Endothelial cell of umbilical vein (primary cell): ENCODE results near the gene CLIP2. TPM values are rescaled to one million over a fixed set of nuclear protein-coding genes. Genes with fewer than 3 reads are reported as not detected.

Experiments used
- BruUV-seq: library from RNA; stranded (reverse); fragments of 400-500 nt; replicated peaks from 2 replicates; lab custom pipeline; 2021; lab: Mats Ljungman, UMichigan
- CTCF ChIA-PET: fragments of 300-600, 350-600 bp; sonication (Branson Sonifier 250); formaldehyde crosslinking; loops from one replicate; lab custom pipeline; 2021; ENCODE audit warnings: antibody characterized with exemption, inconsistent platforms; lab: Charles Lee
- POLR2A ChIA-PET: fragments of 300-600, 350-600 bp; sonication (Branson Sonifier 250); formaldehyde crosslinking; loops from one replicate; lab custom pipeline; 2021; ENCODE audit warnings: antibody characterized with exemption, inconsistent platforms; lab: Charles Lee
- DNase-seq: peaks from one replicate; pipeline ENCODE4 v3.0.0-alpha.2; 2011; ENCODE audit warnings: low read depth, low spot score
- FAIRE-seq: peaks from 2 replicates; lab custom pipeline; 2011; peaks lifted over from hg19 to GRCh38; lab: Jason Lieb, UNC
- H2AFZ ChIP-seq: 2 replicates; pipeline ENCODE4 v1.6.0; 2012; ENCODE audit warnings: low read depth, low read length, control low read depth, inconsistent platforms
- H3K27ac ChIP-seq: 2 replicates; pipeline ENCODE4 v1.5.1; 2011; ENCODE audit warnings: low read depth, mild to moderate bottlenecking, control low read depth, low read length, moderate library complexity; ENCODE audit not compliant: insufficient read depth
- H3K27me3 ChIP-seq, 2 experiments: 2 replicates each; pipeline versions ENCODE4 v1.6.0 to v1.6.1; 2011; ENCODE audit warnings: low read length in 2 of 2, mixed read lengths in 1 of 2; ENCODE audit not compliant: control insufficient read depth in 2 of 2, insufficient read depth in 2 of 2
- H3K36me3 ChIP-seq, 2 experiments: 2 replicates in 1 of 2; 3 replicates in 1 of 2; pipeline ENCODE4 v1.5.1; 2011; ENCODE audit warnings: low read length in 2 of 2, mild to moderate bottlenecking in 1 of 2, moderate library complexity in 1 of 2; ENCODE audit not compliant: control insufficient read depth in 2 of 2, insufficient read depth in 2 of 2; ENCODE audit errors: extremely low read depth in 1 of 2
- H3K4me1 ChIP-seq: 3 replicates; pipeline ENCODE4 v1.5.1; 2011; ENCODE audit warnings: mild to moderate bottlenecking, low read length; ENCODE audit not compliant: control insufficient read depth, insufficient read depth; ENCODE audit errors: extremely low read depth
- H3K4me2 ChIP-seq: 2 replicates; pipeline ENCODE4 v1.6.1; 2011; ENCODE audit warnings: low read length, control low read depth, mixed read lengths; ENCODE audit not compliant: insufficient read depth
- H3K4me3 ChIP-seq, 3 experiments: fragments of 200-600 bp in 1 of 3; sonication (generic), shearing (Covaris generic) in 1 of 3; replicated peaks in 1 of 3; 2 replicates each; pipeline ENCODE4 v1.5.1; 2011 to 2016; ENCODE audit warnings: control low read depth in 3 of 3, low read length in 3 of 3, mild to moderate bottlenecking in 2 of 3, inconsistent platforms in 1 of 3, low read depth in 1 of 3, moderate library complexity in 1 of 3; ENCODE audit not compliant: insufficient read depth in 1 of 3
- H3K79me2 ChIP-seq: 2 replicates; pipeline ENCODE4 v1.6.0; 2012; ENCODE audit warnings: low read length, inconsistent platforms; ENCODE audit not compliant: control insufficient read depth, insufficient read depth
- H3K9ac ChIP-seq: replicated peaks from 2 replicates; pipeline ENCODE3; 2011; ENCODE audit warnings: low read length, control low read depth; ENCODE audit not compliant: insufficient read depth; ENCODE audit errors: extremely low read depth
- H3K9me1 ChIP-seq: replicated peaks from 3 replicates; pipeline ENCODE4 v1.6.0; 2011; ENCODE audit warnings: mild to moderate bottlenecking, low read length; ENCODE audit not compliant: control insufficient read depth, insufficient read depth; ENCODE audit errors: extremely low read depth
- H3K9me3 ChIP-seq: replicated peaks from 2 replicates; pipeline ENCODE4 v1.5.1; 2012; ENCODE audit warnings: low read length, inconsistent platforms; ENCODE audit not compliant: control insufficient read depth, insufficient read depth
- H4K20me1 ChIP-seq: replicated peaks from 2 replicates; pipeline ENCODE3; 2011; ENCODE audit warnings: mild to moderate bottlenecking, low read length; ENCODE audit not compliant: control insufficient read depth, insufficient read depth; ENCODE audit errors: extremely low read depth
- CTCF ChIP-seq, 2 donors: IDR thresholded peaks; 1 replicate in 1 of 2; 2 replicates in 1 of 2; pipeline ENCODE4 v1.5.1; 2011; ENCODE audit warnings: low read length in 2 of 2, mild to moderate bottlenecking in 2 of 2, moderate library complexity in 2 of 2, control low read depth in 1 of 2, inconsistent platforms in 1 of 2, low read depth in 1 of 2; ENCODE audit not compliant: insufficient read depth in 1 of 2; ENCODE audit errors: extremely low read depth in 1 of 2
- FOS ChIP-seq: IDR thresholded peaks from 2 replicates; pipeline ENCODE4 v1.6.1; 2011; ENCODE audit warnings: mild to moderate bottlenecking, low read length, moderate library complexity, borderline replicate concordance; ENCODE audit not compliant: insufficient read depth
- GATA2 ChIP-seq: IDR thresholded peaks from 2 replicates; pipeline ENCODE4 v1.7.0; 2011; ENCODE audit warnings: low read depth, mild to moderate bottlenecking, moderate library complexity, mixed read lengths, low read length; ENCODE audit not compliant: insufficient read length, insufficient read depth
- JUN ChIP-seq: IDR thresholded peaks from 2 replicates; pipeline ENCODE4 v1.6.1; 2011; ENCODE audit warnings: borderline replicate concordance, low read depth; ENCODE audit not compliant: insufficient read length, insufficient read depth
- MYC ChIP-seq: IDR thresholded peaks from one replicate; pipeline ENCODE4 v1.6.1; 2011; ENCODE audit warnings: mild to moderate bottlenecking, low read depth, low read length
- POLR2AphosphoS5 ChIP-seq: IDR thresholded peaks from 2 replicates; pipeline ENCODE4 v1.6.1; 2012; ENCODE audit warnings: low read depth, mild to moderate bottlenecking, control low read depth, low read length, moderate library complexity; ENCODE audit not compliant: insufficient read depth
- dilution Hi-C: fragments of 300-500 bp; cut with MboI; formaldehyde crosslinking; loops from one replicate; pipeline ENCODE4 v1.15.0; 2019; ENCODE audit warnings: low sequenced_read_pairs; ENCODE audit not compliant: extremely low pct_ligation_motif_present
- intact Hi-C: fragments of 100-400 bp; cut with micrococcal nuclease; formaldehyde crosslinking; loops from one replicate; pipeline ENCODE4 v1.10.0; 2022
- polyA plus RNA-seq, 4 experiments: library from polyadenylated mRNA; depleted of rRNA in 3 of 4; stranded (reverse) in 3 of 4; unstranded in 1 of 4; fragments of >200 nt; gene quantifications; 2 replicates each; pipeline versions ENCODE4 v1.2.1 to v1.2.3, GENCODE V29; 2011 to 2012; ENCODE audit warnings: missing spikeins in 1 of 4
- total RNA-seq: library from RNA; stranded (reverse); gene quantifications from 2 replicates; pipeline ENCODE4 v1.2.3, GENCODE V29; 2021

CLIP2 gene
- total and polyA plus RNA-seq, 2 donors (not counting 3 experiments of a cell fraction or from before 2014, with no cell fraction given): 8.3 to 37.1 TPM

GRCh38 chr7:74309181-74309580 is 20.0 kb downstream of the CLIP2 start:
- TF ChIP-seq POLR2AphosphoS5: no peak
- Histone ChIP-seq H3K9me3 (no peaks in the 10 kb centered on the region), H3K79me2 (peaks cover 6% of the 10 kb centered on the region), H3K4me3 (no peak overlapping the region), H4K20me1 (no peaks in the 10 kb centered on the region), H3K4me1 (peaks cover 18% of the 10 kb centered on the region), H3K27me3 (no peaks in the 10 kb centered on the region), H3K27ac (no peak overlapping the region), H3K9me1 (no peaks in the 10 kb centered on the region), H3K36me3 (no peaks in the 10 kb centered on the region), H3K9ac (no peak overlapping the region), H3K4me2 (no peak overlapping the region), H2AFZ (no peak overlapping the region)
- dilution Hi-C loops (no loop called here), intact Hi-C loops (loop anchor here (5.0 kb wide), 1 partner anchor 57 kb away; the partner anchor contains the start of gene RFC2)
- no TSS peak for BruUV-seq
- POLR2A ChIA-PET: interaction anchor here (0.6 kb wide), 1 partner anchor 410 kb away, joined by 4 read pairs; no protein-coding TSS in a partner anchor
- DNase-seq: no peak
- FAIRE-seq: no peak
- CTCF ChIA-PET: no interaction called here

- CTCF ChIA-PET: no interaction called here
- no peak overlapping the region for H2AFZ ChIP-seq
- dilution Hi-C loops: no loop called here
Measured at GRCh38 chr7:74311305-74311744, 22.1 kb downstream of the CLIP2 start.

More at GRCh38 chr7:74311305-74311744, 22.1 kb downstream of the CLIP2 start:
- H3K9me1 ChIP-seq: no peaks in the 10 kb centered on the region
- H3K4me2 ChIP-seq: no peak overlapping the region
- TF ChIP-seq MYC (no peak), CTCF (IDR thresholded peaks at IDR 0.05; ENCODE audit: extremely low read depth in 1 of 2, insufficient read depth in 1 of 2, low read depth in 1 of 2, low read length in 2 of 2) (no peak), JUN (peak; percentile 21), FOS (peak; percentile 54), GATA2 (peak; percentile 85)
- no peaks in the 10 kb centered on the region for H4K20me1 ChIP-seq
- peaks cover 16% of the 10 kb centered on the region for H3K4me1 ChIP-seq
- POLR2A ChIA-PET: no interaction called here
- FAIRE-seq (peak; percentile 35), DNase-seq (no peak)
- H3K9ac ChIP-seq: no peak overlapping the region
- no peaks in the 10 kb centered on the region for H3K36me3 ChIP-seq
- no peak overlapping the region for H3K27ac ChIP-seq
- intact Hi-C loops: no loop called here
- no peaks in the 10 kb centered on the region for H3K27me3 ChIP-seq
- BruUV-seq: no TSS peak
- peaks cover 2% of the 10 kb centered on the region for H3K79me2 ChIP-seq
- H3K4me3 ChIP-seq: no peak overlapping the region
- H3K9me3 ChIP-seq: no peaks in the 10 kb centered on the region
